HG03520 (cell line): ENCODE results near the gene ARHGEF16.

Experiments
- ATAC-seq: cut with Tn5 transposase; IDR thresholded peaks from one replicate; pipeline ENCODE4 v1.9.1; 2021; ENCODE audit warnings: mild to moderate bottlenecking, moderate library complexity; ENCODE audit not compliant: unreplicated experiment

The ARHGEF16 gene

DNA sequence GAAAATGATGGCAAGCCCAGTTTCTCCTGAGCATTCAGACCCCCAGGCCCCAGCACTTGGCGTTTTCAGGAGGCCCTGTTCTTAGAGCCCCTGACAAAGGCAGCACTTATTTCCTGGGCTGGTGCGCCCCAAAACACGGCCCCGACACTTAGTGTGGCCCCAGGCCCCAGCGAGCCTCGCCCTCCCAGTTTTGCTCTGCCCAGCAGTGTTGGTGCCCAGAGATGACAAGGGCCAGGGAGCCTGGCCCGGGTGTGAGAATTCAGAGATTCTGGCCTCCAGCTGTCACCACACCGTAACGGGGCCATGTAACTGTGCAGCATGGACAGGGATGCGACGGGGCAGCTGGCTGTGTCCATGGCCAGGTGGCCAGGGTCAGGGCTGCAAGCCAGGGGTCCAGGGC is 18.0 kb upstream of the ARHGEF16 start:
- no peak for ATAC-seq

- ATAC-seq, result no peak
These were observed 17.6 kb upstream of the ARHGEF16 start for GRCh38 chr1:3436901-3437300.

DNA sequence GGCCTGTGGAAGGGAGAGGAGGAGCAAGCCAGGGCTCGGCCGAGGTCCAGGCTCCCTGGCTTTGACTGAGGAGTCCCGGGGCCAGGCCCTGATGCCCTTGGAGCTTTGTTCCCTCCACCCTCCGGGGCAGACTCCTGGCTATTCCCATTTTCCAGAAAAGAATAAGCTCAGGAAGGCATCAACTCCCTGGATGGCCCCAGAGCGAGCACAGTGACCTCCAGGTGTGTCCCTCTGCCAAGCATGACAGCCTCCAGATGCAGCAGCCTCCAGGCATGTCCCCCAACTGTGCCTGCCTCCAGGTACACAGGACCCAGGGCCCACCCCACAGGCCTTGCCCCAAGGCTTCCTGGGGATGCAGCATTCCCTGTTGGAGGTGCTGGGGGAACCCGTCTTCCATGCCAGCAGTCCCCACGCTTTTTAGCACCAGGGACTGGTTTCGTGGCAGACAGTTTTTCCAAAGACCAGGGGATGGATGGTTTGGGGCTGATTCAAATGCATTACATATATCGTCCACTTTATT is 15.7 kb upstream of the ARHGEF16 start:
- no peak for ATAC-seq

DNA sequence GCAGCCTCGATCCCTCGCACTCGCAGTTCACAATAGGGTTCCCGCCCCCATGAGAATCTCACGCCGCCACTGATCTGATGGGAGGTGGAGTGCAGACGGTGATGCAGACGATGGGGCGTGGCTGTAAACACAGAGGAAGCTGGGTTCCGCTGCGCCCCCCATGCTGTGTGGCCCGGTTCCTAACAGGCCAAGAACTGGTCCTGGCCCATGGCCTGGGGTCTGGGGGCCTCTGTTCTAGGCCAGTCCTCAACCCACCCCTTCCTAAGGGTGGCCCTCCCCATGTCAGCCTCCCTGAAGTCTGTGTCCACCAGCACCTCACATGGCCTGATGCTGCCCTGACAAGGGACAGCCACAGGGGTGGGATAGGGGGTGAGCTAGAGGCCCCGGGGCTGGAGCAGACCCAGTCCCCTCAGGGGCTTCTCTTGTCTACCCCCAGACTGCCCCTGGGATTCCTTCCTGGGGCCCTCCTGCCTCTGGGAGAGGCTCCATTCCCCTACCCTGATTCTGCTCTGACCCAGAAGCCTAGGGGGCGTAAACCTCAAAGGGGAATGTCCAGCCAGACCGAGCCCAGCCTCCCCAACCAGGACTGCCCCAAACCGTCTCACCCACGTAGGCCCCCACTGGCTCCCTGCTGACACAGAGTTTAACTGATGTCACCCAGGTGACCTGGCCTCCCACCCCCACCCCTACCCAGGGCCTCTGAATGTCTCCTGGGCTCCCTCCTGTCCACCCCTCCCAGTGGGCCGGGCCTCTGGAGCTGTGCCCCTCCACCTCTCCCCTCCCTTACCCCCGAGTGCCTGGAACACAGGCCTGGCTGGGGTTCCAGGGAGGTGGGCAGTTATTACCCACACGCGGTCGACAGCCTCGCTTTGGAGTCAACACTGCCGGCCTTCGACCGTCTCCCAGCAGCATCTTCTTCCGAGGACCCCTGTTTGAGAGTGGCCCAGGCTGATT is 14.8 kb upstream of the ARHGEF16 start:
- no peak for ATAC-seq

DNA sequence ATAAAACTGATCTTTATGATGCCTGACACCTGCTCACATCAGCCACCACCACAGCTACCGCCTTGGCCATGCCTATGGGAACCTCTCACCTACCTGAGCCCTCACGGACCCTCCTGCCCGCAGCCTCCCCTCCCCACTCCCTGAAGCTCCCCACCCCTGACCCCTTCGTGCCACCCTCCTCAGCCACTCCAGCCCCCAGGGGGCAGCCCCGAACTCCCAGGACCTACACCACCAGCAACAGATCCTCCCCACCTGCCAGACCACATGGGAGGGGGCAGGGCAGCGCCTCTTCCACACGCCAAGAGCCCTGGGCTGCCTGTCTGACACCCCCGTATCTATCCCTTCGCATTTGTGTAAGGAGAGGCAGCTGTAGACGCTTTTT is 14.2 kb upstream of the ARHGEF16 start:
- ATAC-seq, result no peak

DNA sequence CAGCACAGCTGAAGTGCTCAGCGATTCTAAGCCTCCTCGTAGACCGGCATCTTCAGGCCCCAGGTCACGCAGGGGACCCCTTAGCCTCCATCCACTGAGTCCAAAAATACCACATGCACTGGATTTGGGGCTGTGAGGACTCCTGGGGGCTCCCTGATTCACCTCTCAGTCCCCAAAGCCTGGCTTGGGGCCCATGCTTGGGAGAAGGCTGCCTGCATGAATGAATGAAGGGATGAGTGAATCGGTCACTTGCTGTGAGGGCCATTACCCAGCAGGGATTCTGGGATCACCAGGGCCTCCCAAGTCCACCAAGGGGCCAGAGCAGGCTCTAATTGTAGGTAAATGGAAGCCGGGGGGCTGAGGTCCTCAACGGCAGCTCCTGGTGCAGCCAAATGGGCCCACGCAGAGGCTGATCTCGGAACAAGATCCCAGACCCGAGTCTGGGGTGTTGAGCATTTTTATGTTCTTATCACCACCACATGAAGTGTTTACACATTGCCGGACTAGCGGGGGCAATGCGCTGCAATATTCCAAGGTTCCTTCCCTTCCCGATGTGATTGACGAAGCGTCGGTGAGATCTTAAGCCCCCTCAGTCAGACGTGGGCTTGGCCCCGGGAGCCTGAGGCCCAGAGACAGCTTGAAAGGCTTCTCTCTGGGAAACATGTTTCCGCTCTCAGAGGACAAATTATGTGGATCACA is 13.6 kb upstream of the ARHGEF16 start:
- no peak for ATAC-seq

GRCh38 chr1:3441410-3441847 is 13.0 kb upstream of the ARHGEF16 start:
- ATAC-seq, result no peak

DNA sequence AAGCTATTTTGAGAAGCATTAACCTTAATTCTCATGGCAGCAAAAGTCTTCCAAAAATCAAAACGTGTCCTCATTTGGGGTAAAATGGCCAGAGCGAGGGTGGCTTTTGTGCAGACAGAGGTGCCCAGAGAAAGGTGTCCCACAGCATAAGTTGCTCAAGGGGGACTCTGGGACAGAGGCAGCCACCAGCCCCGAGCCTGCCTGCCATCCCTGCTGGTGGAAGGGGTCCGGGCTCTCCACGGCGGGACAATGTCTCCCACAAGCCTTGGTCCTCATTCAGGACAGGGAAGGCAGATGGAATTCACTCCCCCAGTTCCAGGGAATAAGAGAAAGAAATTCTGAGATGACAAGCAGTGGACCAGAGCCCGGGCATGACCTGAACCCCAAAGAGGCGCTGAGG is 12.6 kb upstream of the ARHGEF16 start:
- no peak for ATAC-seq

- no peak for ATAC-seq
These were observed 12.1 kb upstream of the ARHGEF16 start for GRCh38 chr1:3442331-3442730.

GRCh38 chr1:3442901-3443300 is 11.6 kb upstream of the ARHGEF16 start:
- ATAC-seq, result no peak

- ATAC-seq, result no peak
These were observed 10.7 kb upstream of the ARHGEF16 start for GRCh38 chr1:3443807-3444206.

DNA sequence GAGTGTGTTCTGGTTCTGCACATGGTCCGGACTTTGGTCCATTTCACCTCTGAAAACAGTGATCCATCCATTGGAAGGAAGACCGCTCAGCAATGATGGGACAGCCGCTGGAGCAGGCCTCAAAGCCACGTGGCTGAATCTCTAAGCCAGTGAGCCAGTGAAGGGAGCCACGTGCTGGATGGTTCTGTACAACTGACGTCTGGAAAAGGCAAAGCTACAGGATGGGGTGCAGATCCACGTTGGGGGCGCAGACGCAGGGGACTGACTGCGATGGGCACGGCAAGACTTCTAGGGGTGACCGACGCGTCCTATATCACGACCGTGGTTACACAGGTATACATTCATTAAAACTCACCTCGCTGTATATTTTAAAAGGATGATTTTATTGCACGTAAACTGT is 10.2 kb upstream of the ARHGEF16 start:
- ATAC-seq, result no peak

GRCh38 chr1:3444736-3445135 is 9.7 kb upstream of the ARHGEF16 start:
- no peak for ATAC-seq

DNA sequence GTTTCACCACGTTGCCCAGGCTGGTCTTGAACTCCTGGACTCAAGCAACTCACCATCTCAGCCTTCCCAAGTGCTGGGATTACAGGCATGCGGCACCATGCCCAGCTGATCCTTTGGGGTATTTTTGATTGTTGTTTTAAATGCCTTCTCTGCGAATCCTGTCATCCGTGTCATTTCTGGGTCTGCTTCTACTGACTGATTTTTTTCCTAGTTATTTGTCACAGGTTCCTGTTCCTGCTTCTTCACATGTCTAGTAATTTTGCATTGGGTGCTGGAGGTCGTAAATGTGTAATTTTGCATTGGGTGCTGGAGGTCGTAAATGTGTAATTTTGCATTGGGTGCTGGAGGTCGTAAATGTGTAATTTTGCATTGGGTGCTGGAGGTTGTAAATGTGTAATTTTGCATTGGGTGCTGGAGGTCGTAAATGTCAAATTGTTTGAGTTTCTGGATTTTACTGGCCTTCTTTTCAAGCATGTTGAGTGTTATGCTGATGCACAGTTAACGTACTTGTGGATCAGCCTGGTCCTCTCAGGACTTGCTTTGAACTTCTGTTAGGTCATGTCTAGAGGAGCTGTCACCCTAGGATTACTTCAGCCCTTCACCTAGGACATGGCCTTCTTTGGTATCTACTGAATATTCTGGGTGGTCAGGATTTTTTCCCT is 4.1 kb upstream of the ARHGEF16 start:
- no peak for ATAC-seq

- no peak for ATAC-seq
These were observed 3.5 kb upstream of the ARHGEF16 start for GRCh38 chr1:3450983-3451382.

DNA sequence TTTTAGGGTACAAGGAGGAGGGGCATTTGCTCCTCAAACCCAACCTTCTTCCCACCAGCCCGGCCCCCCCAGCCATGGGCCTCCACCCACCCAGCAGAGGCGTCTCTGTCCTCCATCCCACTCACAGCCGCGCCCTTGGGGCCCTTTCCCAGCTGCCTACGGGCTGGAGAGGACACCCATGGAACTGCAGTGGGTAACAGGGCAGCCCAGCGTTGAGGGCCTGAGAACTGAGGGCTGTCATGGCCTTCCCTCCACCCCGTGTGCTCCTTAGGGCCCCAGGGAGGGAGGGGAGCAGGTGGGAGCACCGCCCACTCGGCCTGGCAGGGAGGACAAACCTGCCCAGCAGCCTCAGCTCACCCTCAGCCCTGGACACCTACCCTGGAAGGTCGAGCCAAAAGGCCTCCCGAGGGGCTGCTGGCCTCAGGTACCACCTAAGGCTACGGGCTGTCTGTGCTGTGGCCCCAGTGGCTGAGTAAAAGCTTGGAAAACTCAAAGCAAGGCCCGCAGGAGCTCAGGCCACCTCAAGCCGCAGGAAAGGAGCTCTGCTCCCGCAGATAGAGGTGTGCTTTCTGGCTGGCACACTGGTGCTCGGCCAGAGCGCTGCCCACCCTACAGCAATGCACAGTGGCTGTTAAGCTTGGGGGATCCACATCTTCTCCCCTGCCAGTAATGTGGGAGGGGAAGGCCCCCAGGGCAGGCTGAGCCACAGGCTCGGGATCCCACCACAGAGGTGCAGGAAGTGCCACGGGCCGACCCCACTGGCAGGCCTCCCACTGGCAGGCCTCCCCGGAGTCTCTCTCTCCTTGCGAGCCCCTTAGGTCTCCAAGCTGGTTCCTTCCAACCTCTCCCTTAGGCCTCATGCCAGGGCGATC is 2.2 kb upstream of the ARHGEF16 start:
- no peak for ATAC-seq

DNA sequence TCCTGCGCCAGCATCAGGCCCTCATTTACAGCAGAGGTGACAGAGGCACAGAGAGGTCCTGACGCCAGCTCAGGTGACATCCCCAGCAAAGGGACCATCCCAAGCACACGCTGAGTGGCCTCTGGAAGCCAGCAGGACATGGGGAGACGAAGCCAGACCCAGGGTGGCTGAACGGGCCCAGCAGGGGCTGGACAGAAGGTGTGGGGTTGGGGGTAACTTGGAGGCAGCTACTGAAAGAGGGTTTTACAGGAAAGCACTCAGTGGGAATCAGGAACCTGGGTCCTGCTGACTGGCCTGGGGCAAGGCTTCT is 1.6 kb upstream of the ARHGEF16 start:
- ATAC-seq, result no peak

DNA sequence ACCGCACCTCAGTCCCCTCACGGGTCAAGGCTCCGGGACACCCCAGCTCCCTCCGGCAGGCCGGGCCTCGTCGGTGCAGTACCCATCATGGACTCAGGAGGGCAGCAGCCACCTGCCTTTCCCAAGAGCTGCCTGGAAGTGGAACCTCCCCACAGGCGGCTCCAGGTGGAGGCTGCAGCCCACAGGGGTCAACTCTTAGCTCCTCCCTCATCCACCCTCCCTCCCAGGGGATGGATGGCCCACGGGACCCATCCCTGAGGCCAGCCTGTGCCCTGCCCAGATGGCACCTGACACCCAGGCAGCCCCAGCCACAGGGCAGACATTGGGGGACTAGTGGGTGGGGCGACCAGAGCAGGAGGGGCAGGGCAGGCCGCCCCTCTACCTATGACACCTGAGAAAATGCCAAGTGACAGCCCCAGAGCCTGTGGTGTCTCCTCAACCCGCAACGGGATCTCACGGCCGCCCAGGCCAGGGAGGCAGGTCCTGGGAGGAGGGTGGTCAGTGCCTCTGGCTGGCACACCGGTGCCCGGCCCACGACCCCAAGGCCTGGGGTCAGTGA is 1.2 kb upstream of the ARHGEF16 start:
- no peak for ATAC-seq

DNA sequence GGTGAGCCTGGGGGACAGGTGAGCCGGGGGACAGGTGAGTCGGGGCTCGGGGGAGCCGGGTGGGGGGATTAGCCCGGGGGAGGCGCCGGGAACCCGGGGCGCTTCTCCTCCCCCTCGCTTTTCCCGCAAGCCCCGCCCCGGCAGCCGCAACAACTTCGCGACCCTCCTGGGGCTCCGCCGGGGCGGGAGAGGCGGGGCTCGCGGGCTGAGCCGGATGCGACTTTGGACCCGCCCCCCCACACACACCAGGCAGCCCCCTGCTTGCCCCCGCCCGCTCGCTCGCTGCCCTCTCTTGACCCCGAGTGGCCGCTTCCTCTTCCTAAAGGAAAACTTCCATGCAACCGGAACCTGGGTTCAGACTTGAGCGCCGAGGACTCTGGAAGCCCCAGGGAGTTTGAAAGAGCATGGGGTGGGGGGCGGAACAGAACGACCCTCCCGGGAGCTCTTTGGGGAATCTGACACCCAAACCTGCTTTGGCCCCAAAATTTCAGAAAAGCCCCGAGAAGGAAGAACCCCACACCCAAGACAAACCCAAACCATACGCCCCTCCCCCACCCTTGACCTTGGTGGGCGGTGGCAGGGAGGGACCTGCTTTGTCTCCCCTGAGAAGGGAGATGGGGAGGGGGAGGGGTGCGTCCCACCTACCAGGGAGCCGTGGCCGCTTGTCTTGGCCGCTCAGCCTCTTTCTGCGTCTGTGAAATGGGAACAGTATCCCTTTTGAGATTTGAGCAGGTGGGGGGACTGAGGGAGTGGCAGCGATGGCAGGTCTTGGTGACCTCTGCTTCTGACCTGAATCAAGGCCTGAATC is 550 bp downstream of the ARHGEF16 start:
- no peak for ATAC-seq
